ENCODE data around the gene SYNJ2.

Gene SYNJ2

GRCh38 chr6:158056355-158056754 lies 74.7 kb downstream of the SYNJ2 start:
- Histone ChIP-seq H3K27me3 (replicated peaks; ENCODE audit: control insufficient read depth, insufficient read depth, low read length) (no peaks in the 10 kb centered on the region), H3K36me3 (ENCODE audit: control insufficient read depth, insufficient read depth, low read length) (no peaks in the 10 kb centered on the region), H3K4me3 (replicated peaks; ENCODE audit: low read depth, low read length) (no peak overlapping the region)
- no peak for DNase-seq (ENCODE audit: extremely low read depth, insufficient read length)
- no peak for TF ChIP-seq CTCF (IDR thresholded peaks at IDR 0.05; ENCODE audit: insufficient read depth, low read length, poor library complexity, severe bottlenecking)

- TF ChIP-seq CTCF (IDR thresholded peaks at IDR 0.05; ENCODE audit: insufficient read depth, low read length, poor library complexity, severe bottlenecking), result no peak
- Histone ChIP-seq H3K36me3 (ENCODE audit: control insufficient read depth, insufficient read depth, low read length) (no peaks in the 10 kb centered on the region), H3K4me3 (replicated peaks; ENCODE audit: low read depth, low read length) (no peak overlapping the region), H3K27me3 (replicated peaks; ENCODE audit: control insufficient read depth, insufficient read depth, low read length) (no peaks in the 10 kb centered on the region)
- DNase-seq (ENCODE audit: extremely low read depth, insufficient read length), result no peak
Measured at GRCh38 chr6:158056804-158057203, 75.1 kb downstream of the SYNJ2 start.

GRCh38 chr6:158057213-158057987 lies 75.7 kb downstream of the SYNJ2 start:
- no peak for DNase-seq (ENCODE audit: extremely low read depth, insufficient read length)
- no peaks in the 10 kb centered on the region for H3K36me3 ChIP-seq (ENCODE audit: control insufficient read depth, insufficient read depth, low read length)
- no peaks in the 10 kb centered on the region for H3K27me3 ChIP-seq (replicated peaks; ENCODE audit: control insufficient read depth, insufficient read depth, low read length)
- no peak for TF ChIP-seq CTCF (IDR thresholded peaks at IDR 0.05; ENCODE audit: insufficient read depth, low read length, poor library complexity, severe bottlenecking)
- no peak overlapping the region for H3K4me3 ChIP-seq (replicated peaks; ENCODE audit: low read depth, low read length)

GRCh38 chr6:158058171-158058651 lies 76.5 kb downstream of the SYNJ2 start:
- no peaks in the 10 kb centered on the region for H3K27me3 ChIP-seq (replicated peaks; ENCODE audit: control insufficient read depth, insufficient read depth, low read length)

GRCh38 chr6:158059108-158059507 lies 77.4 kb downstream of the SYNJ2 start:
- no peak for TF ChIP-seq CTCF (IDR thresholded peaks at IDR 0.05; ENCODE audit: insufficient read depth, low read length, poor library complexity, severe bottlenecking)
- Histone ChIP-seq H3K27me3 (replicated peaks; ENCODE audit: control insufficient read depth, insufficient read depth, low read length) (no peaks in the 10 kb centered on the region), H3K4me3 (replicated peaks; ENCODE audit: low read depth, low read length) (no peak overlapping the region), H3K36me3 (ENCODE audit: control insufficient read depth, insufficient read depth, low read length) (no peaks in the 10 kb centered on the region)
- no peak for DNase-seq (ENCODE audit: extremely low read depth, insufficient read length)

More at GRCh38 chr6:158058171-158058651, 76.5 kb downstream of the SYNJ2 start:
- Histone ChIP-seq H3K36me3 (ENCODE audit: control insufficient read depth, insufficient read depth, low read length) (no peaks in the 10 kb centered on the region), H3K4me3 (replicated peaks; ENCODE audit: low read depth, low read length) (no peak overlapping the region)
- no peak for TF ChIP-seq CTCF (IDR thresholded peaks at IDR 0.05; ENCODE audit: insufficient read depth, low read length, poor library complexity, severe bottlenecking)
- no peak for DNase-seq (ENCODE audit: extremely low read depth, insufficient read length)

All from GM06990 (cell line).